ENCODE results near the gene MSI2.

DNA sequence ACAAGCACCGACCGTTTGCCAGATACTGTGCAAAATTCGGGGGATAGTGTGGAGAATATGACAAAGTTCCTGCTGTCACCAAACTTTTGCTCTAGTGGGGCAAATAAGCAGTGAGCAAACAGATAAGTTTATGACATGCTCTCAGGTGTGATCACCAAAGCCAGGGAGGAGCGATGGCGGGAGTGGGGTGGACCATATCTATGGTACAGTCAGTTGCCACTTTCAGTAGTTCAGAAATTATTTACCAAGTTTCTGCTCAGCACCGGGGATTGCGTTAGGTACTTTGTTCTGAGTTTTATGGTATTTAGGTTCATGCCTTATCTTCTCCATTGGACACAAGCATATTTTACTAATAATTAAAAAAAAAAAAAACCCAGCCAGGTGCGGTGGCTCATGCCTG is 11.9 kb downstream of the MSI2 start:
- TF ChIP-seq, protein P1, sequence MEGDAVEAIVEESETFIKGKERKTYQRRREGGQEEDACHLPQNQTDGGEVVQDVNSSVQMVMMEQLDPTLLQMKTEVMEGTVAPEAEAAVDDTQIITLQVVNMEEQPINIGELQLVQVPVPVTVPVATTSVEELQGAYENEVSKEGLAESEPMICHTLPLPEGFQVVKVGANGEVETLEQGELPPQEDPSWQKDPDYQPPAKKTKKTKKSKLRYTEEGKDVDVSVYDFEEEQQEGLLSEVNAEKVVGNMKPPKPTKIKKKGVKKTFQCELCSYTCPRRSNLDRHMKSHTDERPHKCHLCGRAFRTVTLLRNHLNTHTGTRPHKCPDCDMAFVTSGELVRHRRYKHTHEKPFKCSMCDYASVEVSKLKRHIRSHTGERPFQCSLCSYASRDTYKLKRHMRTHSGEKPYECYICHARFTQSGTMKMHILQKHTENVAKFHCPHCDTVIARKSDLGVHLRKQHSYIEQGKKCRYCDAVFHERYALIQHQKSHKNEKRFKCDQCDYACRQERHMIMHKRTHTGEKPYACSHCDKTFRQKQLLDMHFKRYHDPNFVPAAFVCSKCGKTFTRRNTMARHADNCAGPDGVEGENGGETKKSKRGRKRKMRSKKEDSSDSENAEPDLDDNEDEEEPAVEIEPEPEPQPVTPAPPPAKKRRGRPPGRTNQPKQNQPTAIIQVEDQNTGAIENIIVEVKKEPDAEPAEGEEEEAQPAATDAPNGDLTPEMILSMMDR (conservative IDR thresholded peaks at IDR 0.05; ENCODE audit: low read length) = no peak
- no peak for TF ChIP-seq EZH2phosphoT487 (IDR thresholded peaks at IDR 0.05; ENCODE audit: borderline replicate concordance)
